IgD-negative memory B cell (primary cell): ENCODE results near the gene ASB13. TPM values are rescaled to one million over a fixed set of nuclear protein-coding genes. Genes with fewer than 3 reads are reported as not detected.

ENCODE experiments used
- H3K27ac Mint-ChIP-seq, 3 donors: one replicate each; pipeline ENCODE4 v1.8.0; 2020 to 2022; ENCODE audit warnings: mild to moderate bottlenecking in 3 of 3, mixed read lengths in 3 of 3, moderate library complexity in 1 of 3
- H3K27me3 Mint-ChIP-seq: one replicate; pipeline ENCODE4 v1.8.0; 2021; ENCODE audit warnings: mixed read lengths
- H3K36me3 Mint-ChIP-seq: one replicate; pipeline ENCODE4 v1.8.0; 2020; ENCODE audit warnings: mild to moderate bottlenecking, mixed read lengths
- H3K4me1 Mint-ChIP-seq, 3 donors: one replicate each; pipeline ENCODE4 v1.8.0; 2020 to 2022; ENCODE audit warnings: mixed read lengths in 3 of 3, mild to moderate bottlenecking in 1 of 3
- H3K4me3 Mint-ChIP-seq, 4 donors: one replicate each; pipeline ENCODE4 v1.8.0; 2020 to 2022; ENCODE audit warnings: mild to moderate bottlenecking in 4 of 4, mixed read lengths in 4 of 4, moderate library complexity in 3 of 4
- H3K9me3 Mint-ChIP-seq, 3 donors: one replicate each; pipeline ENCODE4 v1.8.0; 2020 to 2021; ENCODE audit warnings: mixed read lengths in 3 of 3, mild to moderate bottlenecking in 1 of 3
- polyA plus RNA-seq: library from polyadenylated mRNA; unstranded; fragments of 300-500 nt; fragmentation: Illumina TruSeq; gene quantifications from one replicate; pipeline ENCODE4 v1.2.3, GENCODE V29; 2021

The ASB13 gene
- polyA plus RNA-seq, 1 donor from 2014 or later: 6.6 TPM

- Mint-ChIP-seq H3K4me3 (no peak overlapping the region), H3K27ac (no peak overlapping the region), H3K4me1 (peaks cover under 1 to 4% (median under 1%) of the 10 kb centered on the region in 3 donors), H3K36me3 (no peaks in the 10 kb centered on the region), H3K27me3 (peaks cover 2% of the 10 kb centered on the region), H3K9me3 (peaks cover 0 to 2% (median 0%) of the 10 kb centered on the region in 3 donors)
Observed at GRCh38 chr10:5618042-5618441, 48.4 kb downstream of the ASB13 start.

GRCh38 chr10:5617521-5617920 lies 48.9 kb downstream of the ASB13 start:
- peaks cover 0 to 2% (median 0%) of the 10 kb centered on the region in 3 donors for H3K9me3 Mint-ChIP-seq
- H3K36me3 Mint-ChIP-seq: no peaks in the 10 kb centered on the region
- peaks cover 0 to 4% (median 0%) of the 10 kb centered on the region in 3 donors for H3K4me1 Mint-ChIP-seq
- H3K27me3 Mint-ChIP-seq: peaks cover 2% of the 10 kb centered on the region
- H3K27ac Mint-ChIP-seq: no peak overlapping the region
- H3K4me3 Mint-ChIP-seq: no peak overlapping the region

- Mint-ChIP-seq H3K27me3 (peaks cover 2% of the 10 kb centered on the region), H3K36me3 (no peaks in the 10 kb centered on the region), H3K9me3 (peaks cover 0 to 2% (median 0%) of the 10 kb centered on the region in 3 donors), H3K4me1 (peaks cover 0 to 3% (median 0%) of the 10 kb centered on the region in 3 donors), H3K4me3 (no peak overlapping the region), H3K27ac (no peak overlapping the region)
Observed at GRCh38 chr10:5616836-5617235, 49.6 kb downstream of the ASB13 start.

- Mint-ChIP-seq H3K9me3 (peaks cover 0 to 2% (median 0%) of the 10 kb centered on the region in 3 donors), H3K27me3 (peaks cover 2% of the 10 kb centered on the region), H3K4me3 (no peak overlapping the region), H3K4me1 (peaks cover 0 to 3% (median 0%) of the 10 kb centered on the region in 3 donors), H3K36me3 (no peaks in the 10 kb centered on the region), H3K27ac (no peak overlapping the region)
Observed at GRCh38 chr10:5616046-5616445, 50.3 kb downstream of the ASB13 start.

- Mint-ChIP-seq H3K27me3 (no peaks in the 10 kb centered on the region), H3K27ac (no peak overlapping the region), H3K4me1 (peaks cover 0 to 3% (median 0%) of the 10 kb centered on the region in 3 donors), H3K36me3 (no peaks in the 10 kb centered on the region), H3K4me3 (no peak overlapping the region), H3K9me3 (peaks cover 0 to 1% (median 0%) of the 10 kb centered on the region in 3 donors)
Observed at GRCh38 chr10:5615316-5615715, 51.1 kb downstream of the ASB13 start.

GRCh38 chr10:5614155-5614721 lies 52.2 kb downstream of the ASB13 start:
- Mint-ChIP-seq H3K27me3 (peaks cover 3% of the 10 kb centered on the region), H3K4me1 (peaks cover 0 to 3% (median 0%) of the 10 kb centered on the region in 3 donors)

GRCh38 chr10:5613481-5614154 lies 52.8 kb downstream of the ASB13 start:
- H3K9me3 Mint-ChIP-seq: no peaks in the 10 kb centered on the region
- H3K36me3 Mint-ChIP-seq: no peaks in the 10 kb centered on the region
- no peak overlapping the region for H3K4me3 Mint-ChIP-seq
- peaks cover 3% of the 10 kb centered on the region for H3K27me3 Mint-ChIP-seq
- H3K4me1 Mint-ChIP-seq: peaks cover 0 to 3% (median 0%) of the 10 kb centered on the region in 3 donors
- H3K27ac Mint-ChIP-seq: no peak overlapping the region

More at GRCh38 chr10:5614155-5614721, 52.2 kb downstream of the ASB13 start:
- Mint-ChIP-seq H3K36me3 (no peaks in the 10 kb centered on the region), H3K9me3 (no peaks in the 10 kb centered on the region), H3K27ac (no peak overlapping the region), H3K4me3 (no peak overlapping the region)

- Mint-ChIP-seq H3K36me3 (no peaks in the 10 kb centered on the region), H3K4me3 (no peak overlapping the region), H3K9me3 (no peaks in the 10 kb centered on the region), H3K4me1 (no peaks in the 10 kb centered on the region), H3K27ac (peak overlapping the region in 1 of 3 donors; percentile 72), H3K27me3 (peaks cover 13% of the 10 kb centered on the region)
Observed at GRCh38 chr10:5611899-5612680, 54.3 kb downstream of the ASB13 start.

- Mint-ChIP-seq H3K27me3 (peaks cover 13% of the 10 kb centered on the region), H3K27ac (no peak overlapping the region), H3K36me3 (no peaks in the 10 kb centered on the region)
Observed at GRCh38 chr10:5609952-5610616, 56.3 kb downstream of the ASB13 start.

GRCh38 chr10:5608608-5609220 lies 57.7 kb downstream of the ASB13 start:
- Mint-ChIP-seq H3K27me3 (peaks cover 13% of the 10 kb centered on the region), H3K27ac (peak overlapping the region in 1 of 3 donors; percentile 36), H3K36me3 (no peaks in the 10 kb centered on the region), H3K9me3 (no peaks in the 10 kb centered on the region), H3K4me3 (no peak overlapping the region), H3K4me1 (no peaks in the 10 kb centered on the region)

More at GRCh38 chr10:5609952-5610616, 56.3 kb downstream of the ASB13 start:
- Mint-ChIP-seq H3K9me3 (no peaks in the 10 kb centered on the region), H3K4me1 (no peaks in the 10 kb centered on the region), H3K4me3 (no peak overlapping the region)

- H3K27me3 Mint-ChIP-seq: peaks cover 13% of the 10 kb centered on the region
- H3K36me3 Mint-ChIP-seq: no peaks in the 10 kb centered on the region
- H3K27ac Mint-ChIP-seq: no peak overlapping the region
- no peak overlapping the region for H3K4me3 Mint-ChIP-seq
- no peaks in the 10 kb centered on the region for H3K4me1 Mint-ChIP-seq
- peaks cover 0 to 5% (median 0%) of the 10 kb centered on the region in 3 donors for H3K9me3 Mint-ChIP-seq
Observed at GRCh38 chr10:5607594-5607993, 58.8 kb downstream of the ASB13 start.

- H3K27ac Mint-ChIP-seq: no peak overlapping the region
- peaks cover 13% of the 10 kb centered on the region for H3K27me3 Mint-ChIP-seq
- no peak overlapping the region for H3K4me3 Mint-ChIP-seq
- no peaks in the 10 kb centered on the region for H3K4me1 Mint-ChIP-seq
- H3K9me3 Mint-ChIP-seq: peaks cover 0 to 5% (median 0%) of the 10 kb centered on the region in 3 donors
- no peaks in the 10 kb centered on the region for H3K36me3 Mint-ChIP-seq
Observed at GRCh38 chr10:5606864-5607263, 59.5 kb downstream of the ASB13 start.

- Mint-ChIP-seq H3K27me3 (peaks cover 13% of the 10 kb centered on the region), H3K36me3 (no peaks in the 10 kb centered on the region), H3K4me3 (no peak overlapping the region), H3K9me3 (peaks cover 0 to 5% (median 0%) of the 10 kb centered on the region in 3 donors), H3K4me1 (no peaks in the 10 kb centered on the region), H3K27ac (no peak overlapping the region)
Observed at GRCh38 chr10:5606321-5606720, 60.1 kb downstream of the ASB13 start.

GRCh38 chr10:5604961-5605360 lies 61.4 kb downstream of the ASB13 start:
- Mint-ChIP-seq H3K27ac (peak overlapping the region in 1 of 3 donors; percentile 57), H3K4me3 (no peak overlapping the region), H3K36me3 (no peaks in the 10 kb centered on the region), H3K4me1 (no peaks in the 10 kb centered on the region), H3K9me3 (peaks cover 0 to 5% (median 2%) of the 10 kb centered on the region in 3 donors), H3K27me3 (peaks cover 13% of the 10 kb centered on the region)
